Heart left ventricle (tissue), 16 donors: ENCODE measurements around the gene RHOV. TPM values are rescaled to one million over a fixed set of nuclear protein-coding genes. Genes with fewer than 3 reads are reported as not detected.

Source experiments
- ATAC-seq, 4 donors: fragments of 200-7000 bp; cut with Tn5 transposase; one replicate each; pipeline ENCODE4 v1.9.1; 2020 to 2022; ENCODE audit warnings: moderate library complexity in 4 of 4, mild to moderate bottlenecking in 3 of 4, moderate number of reproducible peaks in 1 of 4
- DNase-seq, 5 donors: peaks; one replicate each; pipeline ENCODE4 v3.0.0-alpha.2; 2020
- H3K27ac ChIP-seq, 12 donors: fragments of 200-600 bp; sonication (generic) in 4 of 12; one replicate each; pipeline versions ENCODE4 v1.5.0 to v1.8.0; 2016 to 2022; ENCODE audit warnings: mild to moderate bottlenecking in 2 of 12
- H3K27me3 ChIP-seq, 9 donors: fragments of 200-600 bp; sonication (generic) in 2 of 9; one replicate each; pipeline versions ENCODE4 v1.5.1 to v1.8.0; 2016 to 2022; ENCODE audit warnings: mild to moderate bottlenecking in 3 of 9
- H3K36me3 ChIP-seq, 9 donors: fragments of 200-600 bp; sonication (generic) in 2 of 9; one replicate each; pipeline versions ENCODE4 v1.5.0 to v1.8.0; 2018 to 2022; ENCODE audit warnings: mild to moderate bottlenecking in 2 of 9
- H3K4me1 ChIP-seq, 12 donors: fragments of 200-600 bp; sonication (generic) in 4 of 12; one replicate each; pipeline versions ENCODE4 v1.5.0 to v1.8.0; 2016 to 2022; ENCODE audit warnings: mild to moderate bottlenecking in 3 of 12
- H3K4me3 ChIP-seq, 12 donors: fragments of 200-600 bp; sonication (generic) in 4 of 12; one replicate each; pipeline versions ENCODE4 v1.5.0 to v1.8.0; 2017 to 2022; ENCODE audit warnings: mild to moderate bottlenecking in 9 of 12, moderate library complexity in 4 of 12
- H3K9me3 ChIP-seq, 12 donors: fragments of 200-600 bp; sonication (generic) in 4 of 12; one replicate each; pipeline versions ENCODE4 v1.5.0 to v1.8.0; 2016 to 2022; ENCODE audit warnings: mild to moderate bottlenecking in 1 of 12
- POLR2A ChIP-seq, 2 donors: fragments of 450-650 bp; IDR thresholded peaks; one replicate each; pipeline ENCODE4 v1.6.1; 2017; ENCODE audit warnings: antibody characterized with exemption in 2 of 2, mild to moderate bottlenecking in 2 of 2, moderate library complexity in 2 of 2
- WGBS, 4 donors: extraction: QIAGEN DNeasy Blood & Tissue Kit in 2 of 4; methylation state at CpG; one replicate each; pipeline versions ENCODE4 v1.1.5 to v1.1.7; 2013 to 2018; 5-methylcytosine and 5-hydroxymethylcytosine counted together
- intact Hi-C, 10 donors: fragments of 100-400 bp; cut with DNase I; formaldehyde crosslinking; loops; one replicate each; pipeline versions ENCODE4 v1.11.1 to v1.14.2; 2022
- polyA plus RNA-seq, 2 donors: library from polyadenylated mRNA; stranded (reverse); fragments of 200-250 nt; gene quantifications; one replicate each; pipeline ENCODE4 v1.2.3, GENCODE V29; 2013
- total RNA-seq, 9 donors: library from RNA; depleted of rRNA in 2 of 9; stranded (reverse); fragments of >200 nt in 2 of 9; fragmentation: NEBNext Ultra II Directional in 3 of 9; extraction: Animal tissue kit (Norgen Biotek cat#: 25700) in 3 of 9; gene quantifications; one replicate each; pipeline versions ENCODE4 v1.1.0 to v1.2.4, GENCODE V29; 2016 to 2023
- TF ChIP-seq, protein P1 (sequence below), 12 donors: fragments of 200-600 bp; sonication (generic) in 4 of 12; IDR thresholded peaks; one replicate each; pipeline versions ENCODE4 v1.5.0 to v1.8.0; 2018 to 2022; ENCODE audit warnings: antibody characterized with exemption in 12 of 12, mild to moderate bottlenecking in 5 of 12
- donor health status: ischemic (EF 13 %, LVEDD 7.1; RV severe dilation, severe dysfunction).
- donor health status: healthy with polysubstance abuse.
- donor health status: DM: no; HTN: yes; CAD: no.
- donor health status: DM: no; HTN: no; CAD: no.
- donor health status: ischemic (EF 25% LVEDD 6.9; RV normal size, moderate dysfunction).
- donor health status: ischemic (EF 25% LVEDD 5.7; RV mildly dilated, moderate dysfunction).
- donor health status: healthy.
- donor health status: DM: yes; HTN: yes; CAD: no.
- donor health status: ischemic (EF 35%, LVEDD 5.7; RV mildly dilated, moderate dysfunction).
- donor health status: nonischemic (EF 11% LVEDD 7.7; RV severe dilation, severe dysfunction).
- donor health status: DM: yes; HTN: yes; CAD: no.
- donor health status: PGD.
- donor health status: ischemic (EF 29% LVEDD 5.4; RV normal size, mild dysfunction).
- donor health status: nonischemic (EF 23%, LVEDD 6.1; RV moderate dilation, normal function).

RHOV gene
- total and polyA plus RNA-seq, 11 donors, result not detected

GRCh38 chr15:40853241-40853890 is 20.7 kb downstream of the RHOV start:
- Histone ChIP-seq H3K9me3 (no peaks in the 10 kb centered on the region), H3K4me1 (peaks cover 0 to 11% (median 0%) of the 10 kb centered on the region in 12 donors), H3K27ac (no peak overlapping the region), H3K4me3 (no peak overlapping the region), H3K27me3 (peaks cover 0 to 7% (median 0%) of the 10 kb centered on the region in 9 donors), H3K36me3 (no peaks in the 10 kb centered on the region)
- 88 to 94% (median 93%) methylated on average over 13 to 16 of the region's 16 CpGs for WGBS, 4 donors
- DNase-seq (no peak), ATAC-seq (no peak)
- intact Hi-C loops, result loop anchor here in 3 of 10 donors (10.0 kb wide), 2 partner anchors 179 to 331 kb away; no protein-coding TSS in a partner anchor
- no peak for TF ChIP-seq POLR2A (IDR thresholded peaks at IDR 0.05)
- TF ChIP-seq, protein P1, sequence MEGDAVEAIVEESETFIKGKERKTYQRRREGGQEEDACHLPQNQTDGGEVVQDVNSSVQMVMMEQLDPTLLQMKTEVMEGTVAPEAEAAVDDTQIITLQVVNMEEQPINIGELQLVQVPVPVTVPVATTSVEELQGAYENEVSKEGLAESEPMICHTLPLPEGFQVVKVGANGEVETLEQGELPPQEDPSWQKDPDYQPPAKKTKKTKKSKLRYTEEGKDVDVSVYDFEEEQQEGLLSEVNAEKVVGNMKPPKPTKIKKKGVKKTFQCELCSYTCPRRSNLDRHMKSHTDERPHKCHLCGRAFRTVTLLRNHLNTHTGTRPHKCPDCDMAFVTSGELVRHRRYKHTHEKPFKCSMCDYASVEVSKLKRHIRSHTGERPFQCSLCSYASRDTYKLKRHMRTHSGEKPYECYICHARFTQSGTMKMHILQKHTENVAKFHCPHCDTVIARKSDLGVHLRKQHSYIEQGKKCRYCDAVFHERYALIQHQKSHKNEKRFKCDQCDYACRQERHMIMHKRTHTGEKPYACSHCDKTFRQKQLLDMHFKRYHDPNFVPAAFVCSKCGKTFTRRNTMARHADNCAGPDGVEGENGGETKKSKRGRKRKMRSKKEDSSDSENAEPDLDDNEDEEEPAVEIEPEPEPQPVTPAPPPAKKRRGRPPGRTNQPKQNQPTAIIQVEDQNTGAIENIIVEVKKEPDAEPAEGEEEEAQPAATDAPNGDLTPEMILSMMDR (IDR thresholded peaks at IDR 0.05), result no peak

DNA sequence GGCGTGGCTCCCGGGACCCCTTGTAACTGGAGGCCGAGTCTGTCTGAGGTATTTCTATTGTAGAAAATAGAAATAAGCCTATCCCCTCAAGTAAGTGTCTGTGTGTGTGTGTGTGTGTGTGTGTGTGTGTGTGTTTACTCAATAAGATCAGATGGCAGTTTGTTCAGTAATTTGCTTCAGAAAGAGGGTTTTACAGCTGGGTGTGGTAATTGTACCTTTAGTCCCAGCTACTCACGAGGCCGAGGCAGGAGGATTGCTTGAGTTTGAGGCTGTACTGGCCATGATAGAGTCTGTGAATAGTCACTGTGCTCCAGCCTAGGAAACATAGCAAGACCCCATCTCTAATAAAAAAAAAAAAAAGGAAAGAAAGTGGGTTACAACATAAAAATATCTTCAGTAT is 21.5 kb downstream of the RHOV start:
- no peak for TF ChIP-seq POLR2A (IDR thresholded peaks at IDR 0.05)
- TF ChIP-seq, protein P1 (IDR thresholded peaks at IDR 0.05), result no peak
- H3K36me3 ChIP-seq, result no peaks in the 10 kb centered on the region
- no peaks in the 10 kb centered on the region for H3K9me3 ChIP-seq
- H3K27ac ChIP-seq, result no peak overlapping the region
- H3K27me3 ChIP-seq, result peaks cover 0 to 7% (median 0%) of the 10 kb centered on the region in 9 donors
- intact Hi-C loops, result loop anchor here in 3 of 10 donors (10.0 kb wide), 2 partner anchors 178 to 332 kb away; no protein-coding TSS in a partner anchor
- H3K4me3 ChIP-seq, result no peak overlapping the region
- 84 to 93% (median 92%) methylated on average over 5 of the region's 5 CpGs for WGBS, 4 donors
- peaks cover 0 to 10% (median 0%) of the 10 kb centered on the region in 12 donors for H3K4me1 ChIP-seq
- ATAC-seq (no peak), DNase-seq (no peak)

GRCh38 chr15:40850576-40851112 is 23.4 kb downstream of the RHOV start:
- TF ChIP-seq, protein P1 (IDR thresholded peaks at IDR 0.05), result no peak
- TF ChIP-seq POLR2A (IDR thresholded peaks at IDR 0.05), result no peak
- no peak overlapping the region for H3K4me3 ChIP-seq
- H3K36me3 ChIP-seq, result no peaks in the 10 kb centered on the region
- 75 to 88% (median 83%) methylated on average over 8 of the region's 8 CpGs for WGBS, 4 donors
- intact Hi-C loops, result loop anchor here in 3 of 10 donors (10.0 kb wide), 2 partner anchors 176 to 334 kb away; no protein-coding TSS in a partner anchor
- DNase-seq, result no peak
- H3K4me1 ChIP-seq, result peaks cover 0 to 20% (median 0%) of the 10 kb centered on the region in 12 donors
- peaks cover 0 to 13% (median 4%) of the 10 kb centered on the region in 9 donors for H3K27me3 ChIP-seq
- ATAC-seq, result no peak
- no peaks in the 10 kb centered on the region for H3K9me3 ChIP-seq
- no peak overlapping the region for H3K27ac ChIP-seq

DNA sequence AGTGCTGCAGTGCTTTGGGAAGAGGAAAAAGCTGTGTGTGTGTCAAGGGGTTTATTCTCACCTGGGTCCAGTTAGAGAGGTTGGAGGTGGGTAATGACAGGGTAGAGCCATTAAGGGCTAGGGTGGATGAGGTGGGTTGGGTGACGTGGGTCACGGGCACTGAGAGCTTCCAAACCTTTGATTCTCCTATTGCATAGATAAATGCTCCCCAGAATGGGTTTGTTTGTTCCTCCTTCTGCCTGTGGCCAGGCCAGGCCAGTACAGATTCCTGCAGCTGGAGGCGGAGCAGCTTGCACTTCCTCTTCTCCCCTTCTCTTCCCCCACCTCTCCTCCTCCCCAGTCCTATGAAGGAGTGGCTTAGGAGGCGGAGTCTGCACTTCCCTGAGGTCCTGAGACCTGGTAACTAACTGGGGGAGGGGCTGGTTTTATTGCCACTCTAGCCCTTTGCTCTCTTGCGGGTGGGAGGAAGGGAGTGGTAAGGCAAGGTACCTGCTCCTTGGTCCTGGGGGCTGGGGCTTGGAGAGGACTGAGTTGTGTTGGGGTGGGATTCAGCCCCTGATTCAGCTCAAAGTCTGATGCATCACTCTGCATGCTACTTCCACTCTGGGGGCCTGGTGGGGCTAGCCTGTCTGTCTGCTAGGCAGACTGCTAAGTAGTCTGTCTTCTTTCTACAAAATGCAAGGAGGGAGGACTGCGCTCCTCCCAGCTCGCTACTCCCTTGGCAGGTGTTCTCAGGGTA is 26.6 kb downstream of the RHOV start:
- TF ChIP-seq, protein P1 (IDR thresholded peaks at IDR 0.05), result no peak
- TF ChIP-seq POLR2A (IDR thresholded peaks at IDR 0.05), result no peak
- peak; percentile 64 to 84 (median 80) for ATAC-seq
- intact Hi-C loops, result no loop called here
- peaks cover 9 to 40% (median 19%) of the 10 kb centered on the region in 9 donors for H3K27me3 ChIP-seq
- DNase-seq, result peak in 4 of 5 donors; percentile 44 to 58 (median 48)
- peak overlapping the region in 1 of 12 donors; percentile 4 for H3K4me3 ChIP-seq
- no peaks in the 10 kb centered on the region for H3K9me3 ChIP-seq
- peak overlapping the region in 1 of 12 donors; percentile 73 for H3K27ac ChIP-seq
- WGBS, 4 donors, result 77 to 79% (median 78%) methylated on average over 7 of the region's 7 CpGs
- no peaks in the 10 kb centered on the region for H3K36me3 ChIP-seq
- H3K4me1 ChIP-seq, result peaks cover 0 to 37% (median 10%) of the 10 kb centered on the region in 12 donors
